ENCODE results near the gene TMEM14C. TPM values are rescaled to one million over a fixed set of nuclear protein-coding genes. Genes with fewer than 3 reads are reported as not detected.

The TMEM14C gene
- total RNA-seq, 1 experiment from 2014 or later: 134 TPM

DNA sequence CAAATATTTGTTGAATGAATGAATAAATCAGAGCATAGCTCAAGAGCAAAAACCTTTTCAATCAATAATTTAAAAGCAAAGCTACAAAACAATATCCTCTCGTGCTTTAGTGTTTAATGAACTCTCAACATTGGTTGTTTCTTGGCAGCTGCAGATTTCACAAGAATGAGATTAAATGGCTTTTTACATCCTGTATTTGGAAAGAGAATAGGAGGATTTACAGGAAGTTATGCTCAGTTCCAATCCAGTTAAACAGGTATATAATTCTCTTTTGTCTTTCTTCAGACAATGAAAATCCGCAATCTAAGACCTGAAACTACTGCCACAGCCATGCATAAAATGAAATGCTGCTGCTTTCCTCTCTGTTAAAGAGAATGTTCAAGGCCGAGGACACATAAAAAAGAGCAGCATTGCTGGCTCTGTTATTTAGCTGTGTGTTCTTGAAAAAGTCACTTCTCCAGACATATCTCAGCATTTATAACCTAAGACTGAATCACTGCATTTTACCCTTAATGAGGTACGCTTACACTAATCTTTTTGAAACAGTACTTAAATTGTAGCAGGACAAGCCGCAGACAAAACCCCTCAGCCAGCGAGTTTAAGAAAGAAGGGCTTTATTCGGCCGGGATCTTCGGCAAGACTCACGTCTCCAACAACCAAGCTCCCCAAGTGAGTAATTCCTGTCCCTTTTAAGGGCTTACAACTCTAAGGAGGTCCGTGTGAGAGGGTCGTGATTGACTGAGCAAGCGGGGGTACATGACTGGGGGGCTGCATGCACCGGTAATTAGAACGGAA is 32.0 kb upstream of the TMEM14C start:
- Mint-ChIP-seq H3K27me3 (ENCODE audit: insufficient read depth, unreplicated experiment) (no peaks in the 10 kb centered on the region), H3K4me3 (ENCODE audit: unreplicated experiment) (no peak overlapping the region), H3K9me3 (ENCODE audit: unreplicated experiment) (no peaks in the 10 kb centered on the region), H3K4me1 (ENCODE audit: low read depth, unreplicated experiment) (no peaks in the 10 kb centered on the region), H3K27ac (ENCODE audit: unreplicated experiment) (peak overlapping the region; percentile 55), H3K36me3 (ENCODE audit: insufficient read depth, unreplicated experiment) (peaks cover 10% of the 10 kb centered on the region)
- H3K9me3 ChIP-seq: no peaks in the 10 kb centered on the region
- DNase-seq: no peak
- peaks cover under 1% of the 10 kb centered on the region; the same call in 1 of the 2 replicates for H3K4me1 ChIP-seq
- intact Hi-C loops (cut with micrococcal nuclease; ENCODE audit: unreplicated experiment): loop anchor here (10.0 kb wide), 1 partner anchor 106 kb away; no protein-coding TSS in a partner anchor
- POLR2A ChIA-PET: no interaction called here
- H3K4me3 ChIP-seq (ENCODE audit: low read depth, low read length): no peak overlapping the region
- H3K27me3 ChIP-seq (replicated peaks; ENCODE audit: control insufficient read depth, insufficient read depth, low read length): no peaks in the 10 kb centered on the region
- TF ChIP-seq, protein P1, sequence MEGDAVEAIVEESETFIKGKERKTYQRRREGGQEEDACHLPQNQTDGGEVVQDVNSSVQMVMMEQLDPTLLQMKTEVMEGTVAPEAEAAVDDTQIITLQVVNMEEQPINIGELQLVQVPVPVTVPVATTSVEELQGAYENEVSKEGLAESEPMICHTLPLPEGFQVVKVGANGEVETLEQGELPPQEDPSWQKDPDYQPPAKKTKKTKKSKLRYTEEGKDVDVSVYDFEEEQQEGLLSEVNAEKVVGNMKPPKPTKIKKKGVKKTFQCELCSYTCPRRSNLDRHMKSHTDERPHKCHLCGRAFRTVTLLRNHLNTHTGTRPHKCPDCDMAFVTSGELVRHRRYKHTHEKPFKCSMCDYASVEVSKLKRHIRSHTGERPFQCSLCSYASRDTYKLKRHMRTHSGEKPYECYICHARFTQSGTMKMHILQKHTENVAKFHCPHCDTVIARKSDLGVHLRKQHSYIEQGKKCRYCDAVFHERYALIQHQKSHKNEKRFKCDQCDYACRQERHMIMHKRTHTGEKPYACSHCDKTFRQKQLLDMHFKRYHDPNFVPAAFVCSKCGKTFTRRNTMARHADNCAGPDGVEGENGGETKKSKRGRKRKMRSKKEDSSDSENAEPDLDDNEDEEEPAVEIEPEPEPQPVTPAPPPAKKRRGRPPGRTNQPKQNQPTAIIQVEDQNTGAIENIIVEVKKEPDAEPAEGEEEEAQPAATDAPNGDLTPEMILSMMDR (IDR thresholded peaks at IDR 0.05; ENCODE audit: insufficient read depth in 1 of 2, low read depth in 1 of 2, low read length in 1 of 2, severe bottlenecking in 1 of 2, unreplicated experiment in 1 of 2): no peak
- CTCF ChIA-PET: interaction anchor here (1.2 kb wide), 1 partner anchor 212 kb away, joined by 4 read pairs; no protein-coding TSS in a partner anchor
- no TSS peak for BruUV-seq (replicated peaks)
- H3K36me3 ChIP-seq (ENCODE audit: control insufficient read depth, insufficient read depth, low read length): no peaks in the 10 kb centered on the region

DNA sequence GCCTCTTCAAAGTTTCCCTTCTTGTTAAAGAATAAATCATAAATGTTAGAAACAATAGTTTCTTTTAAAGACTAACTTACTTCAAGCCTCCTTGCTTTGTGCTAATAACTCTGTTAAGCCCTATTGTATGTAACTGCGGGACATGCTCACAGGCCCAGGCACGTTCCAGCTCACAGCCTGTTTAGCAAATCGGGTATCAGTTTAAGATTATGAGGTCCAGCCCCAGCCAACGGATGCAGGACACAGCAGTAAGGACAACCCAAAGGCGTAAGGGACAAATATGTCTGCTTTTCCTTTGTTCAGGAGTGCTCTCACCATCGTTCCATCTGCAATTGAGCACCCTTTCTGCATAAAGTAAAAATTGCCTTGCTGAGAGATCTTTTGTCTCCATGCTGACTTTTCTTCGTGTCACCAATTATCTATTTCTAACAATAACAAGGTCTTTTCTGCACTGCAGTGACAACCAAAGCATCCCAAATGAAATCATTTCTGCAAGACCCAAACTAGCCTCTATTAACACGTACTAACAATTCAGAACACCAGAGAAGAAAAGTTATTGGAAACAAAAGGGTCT is 29.8 kb upstream of the TMEM14C start:
- TF ChIP-seq, protein P1 (IDR thresholded peaks at IDR 0.05; ENCODE audit: insufficient read depth in 1 of 2, low read depth in 1 of 2, low read length in 1 of 2, severe bottlenecking in 1 of 2, unreplicated experiment in 1 of 2): no peak
- ChIA-PET CTCF (no interaction called here), POLR2A (interaction anchor here (0.5 kb wide), 1 partner anchor 82 kb away, joined by 3 read pairs; no protein-coding TSS in a partner anchor)
- Mint-ChIP-seq H3K27me3 (ENCODE audit: insufficient read depth, unreplicated experiment) (no peaks in the 10 kb centered on the region), H3K9me3 (ENCODE audit: unreplicated experiment) (no peaks in the 10 kb centered on the region), H3K36me3 (ENCODE audit: insufficient read depth, unreplicated experiment) (peaks cover 19% of the 10 kb centered on the region), H3K4me1 (ENCODE audit: low read depth, unreplicated experiment) (no peaks in the 10 kb centered on the region), H3K27ac (ENCODE audit: unreplicated experiment) (peak overlapping the region; percentile 99), H3K4me3 (ENCODE audit: unreplicated experiment) (peak overlapping the region; percentile 86)
- Histone ChIP-seq H3K27me3 (replicated peaks; ENCODE audit: control insufficient read depth, insufficient read depth, low read length) (no peaks in the 10 kb centered on the region), H3K4me1 (peaks cover 7% of the 10 kb centered on the region; the same call in 1 of the 2 replicates), H3K9me3 (no peaks in the 10 kb centered on the region), H3K4me3 (ENCODE audit: low read depth, low read length) (peak overlapping the region; percentile 46), H3K36me3 (ENCODE audit: control insufficient read depth, insufficient read depth, low read length) (no peaks in the 10 kb centered on the region)
- intact Hi-C loops (cut with micrococcal nuclease; ENCODE audit: unreplicated experiment): loop anchor here (10.0 kb wide), 1 partner anchor 108 kb away; no protein-coding TSS in a partner anchor
- BruUV-seq (replicated peaks): no TSS peak
- DNase-seq: no peak

DNA sequence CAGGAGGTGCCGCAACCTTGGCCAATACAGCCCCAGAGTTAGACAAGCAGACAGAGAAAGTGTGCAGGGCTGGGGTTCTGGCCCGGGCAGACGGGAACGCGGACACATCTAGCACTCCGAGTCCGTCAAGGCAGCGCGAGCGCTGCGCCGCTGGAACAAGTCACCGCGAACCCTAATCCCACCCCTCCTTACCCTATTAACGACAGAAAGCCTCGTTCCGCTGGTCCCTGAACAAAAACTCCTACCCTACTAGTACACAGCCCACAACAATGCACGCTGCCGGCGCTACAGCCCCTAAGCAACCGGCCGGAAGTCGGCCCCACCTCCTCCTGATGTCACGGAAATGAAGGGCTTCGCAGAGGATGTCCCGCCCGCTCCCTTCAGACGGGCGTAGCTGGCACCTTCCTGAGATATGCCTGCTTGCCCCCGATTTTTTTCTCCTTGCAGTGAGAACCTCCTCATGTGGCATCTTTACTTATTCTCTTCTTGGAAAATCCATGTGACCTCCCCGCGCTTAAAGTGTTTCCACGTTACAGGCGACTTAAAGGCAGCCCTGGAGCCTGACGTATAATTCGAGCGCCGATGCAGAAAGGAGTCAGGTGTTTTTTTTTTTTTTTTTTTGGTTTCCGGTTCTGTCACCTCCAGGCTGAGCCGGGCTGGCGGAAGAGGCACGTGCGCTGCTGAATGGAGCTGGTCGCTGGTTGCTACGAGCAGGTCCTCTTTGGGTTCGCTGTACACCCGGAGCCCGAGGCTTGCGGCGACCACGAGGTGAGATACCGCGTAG is 28.4 kb upstream of the TMEM14C start, which contains the start of the genes C6orf52 and PAK1IP1:
C6orf52 (minus strand) TSS at position 315 of the 784 bp plus-strand sequence. CDS start 7,066 bp downstream, outside the sequence.
PAK1IP1 (plus strand) TSS at position 671 of the 784 bp plus-strand sequence; CDS start at position 685, 14 bp downstream.
- Histone ChIP-seq H3K4me1 (peaks cover 7% of the 10 kb centered on the region; the same call in 1 of the 2 replicates), H3K9me3 (no peaks in the 10 kb centered on the region), H3K4me3 (ENCODE audit: low read depth, low read length) (peak within 1 kb of the TSS; percentile 46), H3K36me3 (ENCODE audit: control insufficient read depth, insufficient read depth, low read length) (no peaks in the 10 kb centered on the region), H3K27me3 (replicated peaks; ENCODE audit: control insufficient read depth, insufficient read depth, low read length) (no peaks in the 10 kb centered on the region)
- Mint-ChIP-seq H3K27ac (ENCODE audit: unreplicated experiment) (peak within 1 kb of the TSS; percentile 99), H3K4me3 (ENCODE audit: unreplicated experiment) (peak within 1 kb of the TSS; percentile 86), H3K9me3 (ENCODE audit: unreplicated experiment) (no peaks in the 10 kb centered on the region), H3K27me3 (ENCODE audit: insufficient read depth, unreplicated experiment) (no peaks in the 10 kb centered on the region), H3K4me1 (ENCODE audit: low read depth, unreplicated experiment) (no peaks in the 10 kb centered on the region), H3K36me3 (ENCODE audit: insufficient read depth, unreplicated experiment) (peaks cover 28% of the 10 kb centered on the region)
- TF ChIP-seq, protein P1 (IDR thresholded peaks at IDR 0.05; ENCODE audit: insufficient read depth in 1 of 2, low read depth in 1 of 2, low read length in 1 of 2, severe bottlenecking in 1 of 2, unreplicated experiment in 1 of 2): no peak
- intact Hi-C loops (cut with micrococcal nuclease; ENCODE audit: unreplicated experiment): loop anchor here (1.0 to 10.0 kb wide), 5 partner anchors 28 to 184 kb away; partner anchors contain the start of gene TMEM14B
- peak; percentile 93 for DNase-seq
- POLR2A ChIA-PET: interaction anchor here (0.5 to 1.5 kb wide), 18 partner anchors 28 to 1856 kb away, joined by 3 to 21 read pairs (median 5); partner anchors contain the start of genes TMEM14B and TMEM14C
- CTCF ChIA-PET: interaction anchor here (0.6 to 1.1 kb wide), 7 partner anchors 19 to 127 kb away, joined by 3 to 7 read pairs (median 4); partner anchors contain the start of gene TMEM14C
- BruUV-seq (replicated peaks): TSS peak; percentile 80
